Activated CD8-positive, alpha-beta memory T cell treated with anti-CD3 and anti-CD28 coated beads for 48 hours (primary cell): ENCODE data around the gene CHST14.

Experiments used
- DNase-seq, 3 experiments: peaks; one replicate each; pipeline ENCODE4 v3.0.0-alpha.2; 2020; ENCODE audit warnings: low read depth in 2 of 3, low spot score in 2 of 3

The CHST14 gene

GRCh38 chr15:40470423-40471104 lies at the start of gene CHST14:
CHST14 (plus strand) TSS chr15:40470984; CDS start chr15:40471214, 230 bp downstream.
- DNase-seq = no peak

GRCh38 chr15:40421246-40422157 lies 49.3 kb upstream of the CHST14 start:
- peak; percentile 52 to 83 (median 75) for DNase-seq

- DNase-seq = no peak
These were observed 46.2 kb upstream of the CHST14 start for GRCh38 chr15:40424483-40425115.

GRCh38 chr15:40425681-40426080 lies 45.1 kb upstream of the CHST14 start:
- no peak for DNase-seq

- no peak for DNase-seq
These were observed 43.6 kb upstream of the CHST14 start for GRCh38 chr15:40427188-40427587.

- no peak for DNase-seq
These were observed 42.6 kb upstream of the CHST14 start for GRCh38 chr15:40428185-40428584.

GRCh38 chr15:40429068-40429710 lies 41.6 kb upstream of the CHST14 start:
- DNase-seq = no peak

GRCh38 chr15:40430271-40430805 lies 40.4 kb upstream of the CHST14 start:
- no peak for DNase-seq

- DNase-seq = no peak
These were observed 35.6 kb upstream of the CHST14 start for GRCh38 chr15:40435023-40435709.

GRCh38 chr15:40435710-40436089 lies 35.1 kb upstream of the CHST14 start:
- DNase-seq = no peak

GRCh38 chr15:40436116-40436891 lies 34.5 kb upstream of the CHST14 start:
- no peak for DNase-seq

GRCh38 chr15:40436892-40437751 lies 33.7 kb upstream of the CHST14 start:
- DNase-seq = no peak

- DNase-seq = no peak
These were observed 32.8 kb upstream of the CHST14 start for GRCh38 chr15:40437752-40438687.

- DNase-seq = no peak
These were observed 32.1 kb upstream of the CHST14 start for GRCh38 chr15:40438712-40439111.

GRCh38 chr15:40439461-40439959 lies 31.3 kb upstream of the CHST14 start:
- DNase-seq = no peak

- DNase-seq = no peak
These were observed 30.6 kb upstream of the CHST14 start for GRCh38 chr15:40439960-40440742.
